ENCODE data around the gene MXRA8. TPM values are rescaled to one million over a fixed set of nuclear protein-coding genes. Genes with fewer than 3 reads are reported as not detected.

Gene MXRA8
- total RNA-seq, 1 donor from 2014 or later, result 137 TPM

DNA sequence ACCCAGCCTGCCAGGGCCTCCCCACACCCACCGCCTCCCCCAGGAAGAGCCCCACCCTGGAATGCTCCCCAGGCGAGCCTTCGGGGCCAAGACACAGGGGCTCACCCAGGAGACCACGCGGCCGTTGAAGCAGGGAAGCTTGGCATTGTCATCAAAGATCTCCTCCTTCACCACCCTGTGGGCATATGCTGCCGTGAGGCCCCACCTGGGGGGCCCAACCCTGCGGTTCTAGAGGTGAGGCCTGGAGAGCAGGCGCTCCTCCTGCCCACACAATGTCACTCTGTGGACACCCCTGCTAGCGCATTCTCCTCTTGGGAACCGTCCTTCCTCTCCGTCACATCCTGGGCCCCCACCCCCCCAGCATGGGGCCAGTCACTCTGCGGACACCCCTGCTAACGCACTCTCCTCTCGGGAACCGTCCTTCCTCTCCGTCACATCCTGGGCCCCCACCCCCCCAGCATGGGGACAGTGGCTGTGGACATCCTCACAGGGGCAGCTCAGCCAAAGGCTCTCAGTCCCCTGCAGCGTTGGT is 15.7 kb downstream of the MXRA8 start:
- DNase-seq (ENCODE audit: low read depth), result no peak
- H3K4me3 ChIP-seq (ENCODE audit: low read depth, low read length), result no peak overlapping the region
- TF ChIP-seq, protein P1, sequence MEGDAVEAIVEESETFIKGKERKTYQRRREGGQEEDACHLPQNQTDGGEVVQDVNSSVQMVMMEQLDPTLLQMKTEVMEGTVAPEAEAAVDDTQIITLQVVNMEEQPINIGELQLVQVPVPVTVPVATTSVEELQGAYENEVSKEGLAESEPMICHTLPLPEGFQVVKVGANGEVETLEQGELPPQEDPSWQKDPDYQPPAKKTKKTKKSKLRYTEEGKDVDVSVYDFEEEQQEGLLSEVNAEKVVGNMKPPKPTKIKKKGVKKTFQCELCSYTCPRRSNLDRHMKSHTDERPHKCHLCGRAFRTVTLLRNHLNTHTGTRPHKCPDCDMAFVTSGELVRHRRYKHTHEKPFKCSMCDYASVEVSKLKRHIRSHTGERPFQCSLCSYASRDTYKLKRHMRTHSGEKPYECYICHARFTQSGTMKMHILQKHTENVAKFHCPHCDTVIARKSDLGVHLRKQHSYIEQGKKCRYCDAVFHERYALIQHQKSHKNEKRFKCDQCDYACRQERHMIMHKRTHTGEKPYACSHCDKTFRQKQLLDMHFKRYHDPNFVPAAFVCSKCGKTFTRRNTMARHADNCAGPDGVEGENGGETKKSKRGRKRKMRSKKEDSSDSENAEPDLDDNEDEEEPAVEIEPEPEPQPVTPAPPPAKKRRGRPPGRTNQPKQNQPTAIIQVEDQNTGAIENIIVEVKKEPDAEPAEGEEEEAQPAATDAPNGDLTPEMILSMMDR (conservative IDR thresholded peaks at IDR 0.05; ENCODE audit: low read depth, low read length), result no peak

DNA sequence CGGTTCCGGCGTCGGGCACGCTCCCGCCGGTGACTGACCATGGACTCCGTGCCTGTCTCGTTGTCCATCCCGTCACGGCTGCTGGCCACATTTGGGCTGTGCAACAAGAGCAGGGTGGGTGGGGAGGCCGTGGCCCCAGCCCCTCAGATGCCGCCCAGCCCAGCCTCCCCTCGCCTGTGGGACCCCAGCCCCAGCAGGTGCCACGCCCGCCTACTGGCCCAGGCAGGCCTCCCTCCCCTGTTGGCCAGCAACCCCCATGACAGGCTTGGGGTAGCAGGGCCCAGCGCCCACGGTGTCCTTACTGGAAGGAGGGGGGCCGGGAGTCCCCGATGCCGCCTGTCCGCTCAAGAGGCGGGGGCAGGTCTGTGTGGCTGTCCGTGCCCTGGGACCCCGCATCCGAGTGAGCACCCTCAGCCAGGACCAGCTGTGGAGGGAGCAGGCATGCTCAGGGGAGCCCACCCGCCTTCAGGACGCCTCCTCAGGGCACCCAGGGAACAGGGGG is 16.2 kb downstream of the MXRA8 start:
- no peak overlapping the region for H3K4me3 ChIP-seq (ENCODE audit: low read depth, low read length)
- no peak for DNase-seq (ENCODE audit: low read depth)
- TF ChIP-seq, protein P1 (conservative IDR thresholded peaks at IDR 0.05; ENCODE audit: low read depth, low read length), result no peak

DNA sequence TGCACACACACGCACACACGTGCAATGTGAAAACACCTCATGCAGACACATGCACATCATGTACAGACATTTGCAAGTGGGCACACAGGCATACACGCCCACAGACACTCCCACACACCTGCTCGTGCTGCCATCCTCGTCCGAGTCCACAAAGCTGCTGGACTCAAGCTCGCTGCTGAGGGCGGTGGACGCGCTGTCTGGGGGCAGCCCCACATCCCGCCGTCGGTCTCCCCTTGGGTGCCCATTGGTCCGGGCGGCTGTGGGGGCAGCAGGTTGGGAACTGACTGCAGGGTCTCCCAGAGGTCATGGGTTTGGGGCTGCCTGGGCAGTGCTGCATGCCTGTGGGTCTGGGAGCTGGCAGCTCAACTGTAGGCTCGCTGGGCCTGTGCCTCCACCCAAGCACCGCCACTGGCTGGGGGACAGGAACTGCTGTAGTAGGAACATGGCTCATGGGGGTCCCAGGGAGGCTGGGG is 16.8 kb downstream of the MXRA8 start:
- TF ChIP-seq, protein P1 (conservative IDR thresholded peaks at IDR 0.05; ENCODE audit: low read depth, low read length), result no peak
- no peak overlapping the region for H3K4me3 ChIP-seq (ENCODE audit: low read depth, low read length)
- no peak for DNase-seq (ENCODE audit: low read depth)

DNA sequence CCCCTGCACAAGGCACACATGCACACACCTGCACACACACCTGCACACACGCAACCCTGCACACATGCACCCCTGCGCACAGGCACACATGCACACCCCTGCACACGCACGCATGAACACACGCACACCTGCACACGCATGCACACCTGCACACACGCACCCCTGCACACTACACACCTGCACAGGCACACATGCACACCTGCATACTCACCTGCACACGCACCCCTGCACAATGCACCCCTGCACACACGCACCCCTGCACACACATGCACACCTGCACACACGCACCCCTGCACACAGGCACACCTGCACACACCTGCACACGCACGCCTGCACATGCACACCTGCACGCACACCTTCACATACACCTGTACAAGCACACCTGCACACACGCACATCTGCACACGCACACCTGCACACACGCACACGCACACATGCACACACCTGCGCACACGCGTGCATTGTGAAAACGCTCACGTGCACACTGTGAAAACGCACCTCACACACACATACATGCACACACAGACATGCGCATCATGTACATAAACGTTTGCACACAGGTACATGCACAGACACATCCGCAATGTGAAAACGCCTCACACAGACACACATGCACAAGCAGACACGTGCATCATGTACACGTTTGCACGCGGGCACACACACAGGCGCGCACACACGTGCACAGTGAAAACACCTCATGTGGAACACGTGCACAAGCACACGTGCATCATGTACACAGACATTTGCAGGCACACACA is 17.4 kb downstream of the MXRA8 start:
- no peak overlapping the region for H3K4me3 ChIP-seq (ENCODE audit: low read depth, low read length)
- DNase-seq (ENCODE audit: low read depth), result no peak
- TF ChIP-seq, protein P1 (conservative IDR thresholded peaks at IDR 0.05; ENCODE audit: low read depth, low read length), result no peak

DNA sequence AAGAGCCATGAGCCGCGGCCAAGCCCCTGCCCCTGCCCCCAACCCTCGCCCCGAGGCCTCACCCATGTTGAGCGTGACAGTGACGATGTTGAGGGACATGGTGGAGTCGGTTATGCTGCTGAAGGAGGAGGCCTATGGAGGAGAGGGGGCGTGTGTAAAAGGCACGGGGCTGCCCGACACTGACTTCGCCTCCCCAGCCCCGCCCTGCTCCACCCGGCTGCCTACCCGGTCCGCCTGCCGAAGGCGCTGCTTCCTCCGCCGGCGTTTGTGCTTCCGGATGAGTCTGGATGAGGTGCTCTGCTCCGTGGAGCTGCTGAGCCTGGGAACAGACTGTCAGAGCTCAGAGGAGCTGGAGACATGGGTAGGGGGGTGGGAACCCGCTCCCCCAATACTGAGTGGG is 18.2 kb downstream of the MXRA8 start:
- TF ChIP-seq, protein P1 (conservative IDR thresholded peaks at IDR 0.05; ENCODE audit: low read depth, low read length), result no peak
- H3K4me3 ChIP-seq (ENCODE audit: low read depth, low read length), result no peak overlapping the region
- DNase-seq (ENCODE audit: low read depth), result no peak

DNA sequence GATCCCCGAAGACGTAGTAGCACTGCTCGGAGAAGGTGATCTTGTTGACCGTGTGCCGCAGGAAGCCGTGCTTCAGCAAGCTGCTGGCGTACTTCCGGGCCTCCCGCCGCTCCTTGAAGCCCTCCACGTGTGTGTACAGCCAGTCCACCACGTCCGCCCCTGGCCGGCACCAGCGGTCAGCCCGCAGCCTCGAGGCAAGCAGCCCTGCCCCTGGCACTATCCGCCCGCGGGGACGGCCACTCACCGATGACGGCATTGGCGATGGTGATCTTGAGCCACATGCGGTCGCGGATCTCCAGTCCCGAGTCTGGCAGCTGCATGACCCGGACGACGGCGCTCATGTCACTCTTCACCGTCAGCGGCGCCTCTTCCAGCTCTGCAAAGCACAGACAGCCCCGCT is 20.1 kb downstream of the MXRA8 start:
- no peak overlapping the region for H3K4me3 ChIP-seq (ENCODE audit: low read depth, low read length)
- no peak for DNase-seq (ENCODE audit: low read depth)
- TF ChIP-seq, protein P1 (conservative IDR thresholded peaks at IDR 0.05; ENCODE audit: low read depth, low read length), result no peak
